DOHH2 (cell line): ENCODE measurements around the gene H6PD.

Experiments
- H3F3A ChIP-seq: fragments of 200-600 bp; sonication (generic), shearing (Covaris generic); 2 replicates; pipeline ENCODE4 v1.6.0; 2016; ENCODE audit warnings: antibody characterized with exemption, mild to moderate bottlenecking; ENCODE audit not compliant: control insufficient read depth, insufficient read depth
- H3K27ac ChIP-seq: fragments of 200-600 bp; sonication (generic); 2 replicates; pipeline ENCODE4 v1.5.1; 2014; ENCODE audit warnings: low read depth, mild to moderate bottlenecking, low read length, moderate library complexity
- H3K27me3 ChIP-seq: fragments of 200-600 bp; sonication (generic); 2 replicates; pipeline ENCODE4 v1.6.1; 2014; ENCODE audit warnings: mild to moderate bottlenecking, low read length, mixed read lengths; ENCODE audit not compliant: control insufficient read depth
- H3K36me3 ChIP-seq: fragments of 200-600 bp; sonication (generic); 2 replicates; pipeline ENCODE4 v1.6.1; 2014; ENCODE audit warnings: mild to moderate bottlenecking, low read length, moderate library complexity, mixed read lengths; ENCODE audit not compliant: control insufficient read depth
- H3K4me1 ChIP-seq: fragments of 200-600 bp; sonication (generic); 2 replicates; pipeline ENCODE4 v1.6.1; 2014; ENCODE audit warnings: mild to moderate bottlenecking, low read length, mixed read lengths; ENCODE audit not compliant: control insufficient read depth
- H3K4me2 ChIP-seq: fragments of 200-600 bp; sonication (generic); 2 replicates; pipeline ENCODE4 v1.6.0; 2014; ENCODE audit warnings: mild to moderate bottlenecking, low read length, moderate library complexity
- H3K4me3 ChIP-seq: fragments of 200-600 bp; sonication (generic); 2 replicates; pipeline ENCODE4 v1.5.1; 2014; ENCODE audit warnings: mild to moderate bottlenecking, low read length, mixed read lengths
- H3K79me2 ChIP-seq: fragments of 200-600 bp; sonication (generic); 2 replicates; pipeline ENCODE4 v1.6.1; 2014; ENCODE audit warnings: mild to moderate bottlenecking, low read length, mixed read lengths; ENCODE audit not compliant: control insufficient read depth
- H3K9me2 ChIP-seq: fragments of 200-600 bp; sonication (generic); replicated peaks from 2 replicates; pipeline ENCODE4 v1.6.1; 2014; ENCODE audit warnings: mild to moderate bottlenecking, low read length, mixed read lengths; ENCODE audit not compliant: control insufficient read depth
- H3K9me3 ChIP-seq: fragments of 200-600 bp; sonication (generic); 2 replicates; pipeline ENCODE4 v1.6.1; 2014; ENCODE audit warnings: antibody characterized with exemption, low read length, mixed read lengths; ENCODE audit not compliant: control insufficient read depth, insufficient read depth
- H4K20me1 ChIP-seq: fragments of 200-600 bp; sonication (generic); 2 replicates; pipeline ENCODE4 v1.6.0; 2014; ENCODE audit warnings: low read depth, mild to moderate bottlenecking, antibody characterized with exemption, low read length, moderate library complexity; ENCODE audit not compliant: control insufficient read depth, insufficient read depth
- CTCF ChIP-seq: fragments of 200-600 bp; sonication (generic); IDR thresholded peaks from one replicate; pipeline ENCODE4 v1.5.1; 2014; ENCODE audit warnings: antibody characterized with exemption, mild to moderate bottlenecking, low read depth, low read length; ENCODE audit not compliant: poor library complexity, severe bottlenecking
- EZH2phosphoT487 ChIP-seq: fragments of 200-600 bp; sonication (generic); IDR thresholded peaks from 2 replicates; pipeline ENCODE4 v1.6.1; 2017; ENCODE audit warnings: borderline replicate concordance, mild to moderate bottlenecking, antibody characterized with exemption, low read length, moderate library complexity, mixed read lengths

The H6PD gene

GRCh38 chr1:9309080-9309479 is 74.5 kb downstream of the H6PD start:
- Histone ChIP-seq H4K20me1 (peaks cover 5% of the 10 kb centered on the region; the same call in 1 of the 2 replicates), H3K4me3 (no peak overlapping the region), H3K9me3 (no peaks in the 10 kb centered on the region), H3K36me3 (no peaks in the 10 kb centered on the region), H3F3A (no peaks in the 10 kb centered on the region), H3K27me3 (no peaks in the 10 kb centered on the region), H3K27ac (no peak overlapping the region), H3K4me1 (no peaks in the 10 kb centered on the region), H3K79me2 (peaks cover 47% of the 10 kb centered on the region), H3K9me2 (no peaks in the 10 kb centered on the region), H3K4me2 (no peak overlapping the region)
- TF ChIP-seq CTCF, result no peak
- TF ChIP-seq EZH2phosphoT487, result no peak

GRCh38 chr1:9309991-9310390 is 75.4 kb downstream of the H6PD start:
- Histone ChIP-seq H4K20me1 (peaks cover 5% of the 10 kb centered on the region; the same call in 1 of the 2 replicates), H3K9me2 (no peaks in the 10 kb centered on the region), H3K9me3 (no peaks in the 10 kb centered on the region), H3K4me3 (no peak overlapping the region), H3K4me1 (peaks cover 1% of the 10 kb centered on the region; the same call in 1 of the 2 replicates), H3K4me2 (no peak overlapping the region), H3F3A (no peaks in the 10 kb centered on the region), H3K36me3 (no peaks in the 10 kb centered on the region), H3K27me3 (no peaks in the 10 kb centered on the region), H3K79me2 (peaks cover 40% of the 10 kb centered on the region), H3K27ac (no peak overlapping the region)
- no peak for TF ChIP-seq EZH2phosphoT487
- TF ChIP-seq CTCF, result no peak

GRCh38 chr1:9311029-9311428 is 76.5 kb downstream of the H6PD start:
- Histone ChIP-seq H3K9me2 (no peaks in the 10 kb centered on the region), H4K20me1 (peaks cover 5% of the 10 kb centered on the region; the same call in 1 of the 2 replicates), H3K27ac (no peak overlapping the region), H3K36me3 (no peaks in the 10 kb centered on the region), H3K4me1 (peaks cover 4% of the 10 kb centered on the region; the same call in 1 of the 2 replicates), H3K4me2 (no peak overlapping the region), H3K4me3 (no peak overlapping the region), H3K9me3 (no peaks in the 10 kb centered on the region), H3K79me2 (peaks cover 30% of the 10 kb centered on the region), H3K27me3 (no peaks in the 10 kb centered on the region), H3F3A (no peaks in the 10 kb centered on the region)
- TF ChIP-seq CTCF (no peak), EZH2phosphoT487 (no peak)
